MM.1S (cell line): ENCODE data around the gene UNC93B1.
A peak's percentile ranks its signal among the peaks of the same experiment; 100 is the strongest.

Experiments used
- DNase-seq: peaks from one replicate; pipeline ENCODE4 v3.0.0-alpha.2; 2015
- H2AFZ ChIP-seq: fragments of 300-600 bp; sonication (generic); 2 replicates; pipeline ENCODE4 v1.6.0; 2016; ENCODE audit warnings: antibody characterized with exemption, low read length
- H3F3A ChIP-seq: fragments of 300-600 bp; sonication (generic); 2 replicates; pipeline ENCODE4 v1.6.1; 2016; ENCODE audit warnings: mild to moderate bottlenecking, antibody characterized with exemption, low read length, moderate library complexity, mixed read lengths; ENCODE audit not compliant: insufficient read depth
- H3K27ac ChIP-seq: fragments of 300-600 bp; sonication (generic); 2 replicates; pipeline ENCODE4 v1.5.1; 2016; ENCODE audit warnings: mild to moderate bottlenecking, low read length
- H3K27me3 ChIP-seq: fragments of 300-600 bp; sonication (generic); replicated peaks from 2 replicates; pipeline ENCODE4 v1.6.0; 2016; ENCODE audit warnings: low read length; ENCODE audit not compliant: insufficient read depth
- H3K36me3 ChIP-seq: fragments of 300-600 bp; sonication (generic); replicated peaks from 2 replicates; pipeline ENCODE4 v1.6.1; 2016; ENCODE audit warnings: mild to moderate bottlenecking, low read length, mixed read lengths; ENCODE audit not compliant: insufficient read depth
- H3K4me1 ChIP-seq: fragments of 300-600 bp; sonication (generic); 2 replicates; pipeline ENCODE4 v1.6.1; 2016; ENCODE audit warnings: low read length, mixed read lengths
- H3K4me2 ChIP-seq: fragments of 300-600 bp; sonication (generic); 2 replicates; pipeline ENCODE4 v1.6.0; 2016; ENCODE audit warnings: low read depth, low read length
- H3K4me3 ChIP-seq: fragments of 300-600 bp; sonication (generic); 2 replicates; pipeline ENCODE4 v1.5.1; 2016; ENCODE audit warnings: low read length, mixed read lengths
- H3K79me2 ChIP-seq: fragments of 300-600 bp; sonication (generic); 2 replicates; pipeline ENCODE4 v1.6.1; 2016; ENCODE audit warnings: mixed run types, low read length, mixed read lengths
- H3K9ac ChIP-seq: fragments of 300-600 bp; sonication (generic); 2 replicates; pipeline ENCODE4 v1.6.1; 2016; ENCODE audit warnings: low read length, mixed read lengths
- H3K9me2 ChIP-seq: fragments of 300-600 bp; sonication (generic); replicated peaks from 2 replicates; pipeline ENCODE4 v1.6.1; 2016; ENCODE audit warnings: mild to moderate bottlenecking, low read length, mixed read lengths; ENCODE audit not compliant: insufficient read depth
- H3K9me3 ChIP-seq: fragments of 300-600 bp; sonication (generic); replicated peaks from 2 replicates; pipeline ENCODE4 v1.6.1; 2016; ENCODE audit warnings: mild to moderate bottlenecking, low read length, mixed read lengths; ENCODE audit not compliant: insufficient read depth
- H4K20me1 ChIP-seq: fragments of 300-600 bp; sonication (generic); 2 replicates; pipeline ENCODE4 v1.6.1; 2016; ENCODE audit warnings: mild to moderate bottlenecking, low read length, moderate library complexity, mixed read lengths; ENCODE audit not compliant: insufficient read depth
- CTCF ChIP-seq: fragments of 300-600 bp; sonication (generic); IDR thresholded peaks from 2 replicates; pipeline ENCODE4 v1.5.1; 2016; ENCODE audit warnings: antibody characterized with exemption, low read length, mixed read lengths
- EZH2 ChIP-seq: fragments of 300-600 bp; sonication (generic); optimal IDR thresholded peaks from 2 replicates; pipeline ENCODE3; 2017; ENCODE audit warnings: low read depth, mild to moderate bottlenecking, antibody characterized with exemption, low read length, mixed read lengths
- EZH2phosphoT487 ChIP-seq: fragments of 300-600 bp; sonication (generic); IDR thresholded peaks from 2 replicates; pipeline ENCODE4 v1.6.1; 2018; ENCODE audit warnings: antibody characterized with exemption, low read length

UNC93B1 gene

GRCh38 chr11:68032997-68033707 lies 29.3 kb upstream of the UNC93B1 start:
- H3K27me3 ChIP-seq: no peaks in the 10 kb centered on the region
- no peak overlapping the region for H3K4me2 ChIP-seq
- no peak overlapping the region for H2AFZ ChIP-seq
- 0 out of 2 replicates have a peak, but pooled peaks cover 2% of the 10 kb centered on the region for H3K36me3 ChIP-seq
- peaks cover 49% of the 10 kb centered on the region for H3K79me2 ChIP-seq
- H3K9me2 ChIP-seq: no peaks in the 10 kb centered on the region
- peaks cover 14% of the 10 kb centered on the region for H3F3A ChIP-seq
- TF ChIP-seq EZH2 (no peak), EZH2phosphoT487 (no peak), CTCF (no peak)
- no peak overlapping the region for H3K4me3 ChIP-seq
- H3K4me1 ChIP-seq: peaks cover 13% of the 10 kb centered on the region
- H3K9ac ChIP-seq: no peak overlapping the region
- no peak for DNase-seq
- no peaks in the 10 kb centered on the region for H4K20me1 ChIP-seq
- no peaks in the 10 kb centered on the region for H3K9me3 ChIP-seq
- no peak overlapping the region for H3K27ac ChIP-seq

GRCh38 chr11:68032003-68032402 lies 28.1 kb upstream of the UNC93B1 start:
- Histone ChIP-seq H2AFZ (no peak overlapping the region), H4K20me1 (no peaks in the 10 kb centered on the region), H3K4me1 (peaks cover 11% of the 10 kb centered on the region), H3K9ac (no peak overlapping the region; the same call in 1 of the 2 replicates), H3K27me3 (no peaks in the 10 kb centered on the region), H3K36me3 (0 out of 2 replicates have a peak, but pooled peaks cover 2% of the 10 kb centered on the region), H3F3A (peaks cover 3% of the 10 kb centered on the region), H3K4me3 (no peak overlapping the region), H3K9me2 (no peaks in the 10 kb centered on the region), H3K9me3 (no peaks in the 10 kb centered on the region), H3K79me2 (peaks cover 53% of the 10 kb centered on the region), H3K27ac (no peak overlapping the region), H3K4me2 (peak overlapping the region; percentile 62; the same call in 1 of the 2 replicates)
- DNase-seq: no peak
- TF ChIP-seq EZH2 (no peak), CTCF (no peak), EZH2phosphoT487 (no peak)

GRCh38 chr11:68031144-68031464 lies 27.2 kb upstream of the UNC93B1 start:
- Histone ChIP-seq H3K9me3 (no peaks in the 10 kb centered on the region), H3K4me3 (peak overlapping the region; percentile 83), H3F3A (no peaks in the 10 kb centered on the region; the same call in 1 of the 2 replicates), H3K4me2 (peak overlapping the region; percentile 62), H4K20me1 (no peaks in the 10 kb centered on the region), H3K27ac (peak overlapping the region; percentile 63; the same call in 1 of the 2 replicates), H3K36me3 (0 out of 2 replicates have a peak, but pooled peaks cover 2% of the 10 kb centered on the region), H3K4me1 (peaks cover 11% of the 10 kb centered on the region), H3K27me3 (no peaks in the 10 kb centered on the region), H3K79me2 (peaks cover 53% of the 10 kb centered on the region), H3K9me2 (no peaks in the 10 kb centered on the region), H3K9ac (peak overlapping the region; percentile 83), H2AFZ (peak overlapping the region; percentile 51)
- TF ChIP-seq CTCF (no peak), EZH2 (no peak), EZH2phosphoT487 (no peak)
- no peak for DNase-seq
